ENCODE measurements around the gene SLC25A2. TPM values are rescaled to one million over a fixed set of nuclear protein-coding genes. Genes with fewer than 3 reads are reported as not detected.
"Not testable (repeated sequence)": the region's sequence is repeated elsewhere in the genome, so short reads cannot be mapped to it uniquely, and the experiment has no call there.

Gene SLC25A2
- not detected for polyA plus RNA-seq (2012; ENCODE audit: low read depth, missing spikeins)

DNA sequence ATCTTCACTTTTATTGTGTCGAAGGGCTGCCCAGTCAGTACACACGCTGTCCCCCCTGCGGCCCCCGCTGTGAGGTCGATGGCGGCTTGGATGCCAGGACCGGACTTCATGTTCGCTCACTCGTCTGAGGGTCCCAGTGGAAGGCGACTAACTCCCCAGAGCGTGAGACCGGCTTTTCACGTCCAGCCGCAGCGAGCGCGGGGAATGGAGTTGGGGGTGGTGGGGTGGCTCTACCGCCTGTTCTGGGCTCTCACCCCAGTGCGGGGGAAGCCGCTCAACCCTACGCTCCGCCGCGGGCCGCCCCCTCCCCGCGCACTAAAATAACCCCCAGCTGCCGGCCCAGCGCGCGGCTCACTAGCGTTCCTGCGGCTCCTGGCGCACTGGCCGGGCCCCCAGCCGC, at the start of gene SLC25A2:
Gene SLC25A2, minus strand, starts transcription at position 294 of the 400 bp plus-strand sequence. Its CDS starts 184 bp downstream, at position 110.
- DNase-seq (ENCODE audit: insufficient read length, low spot score) = no peak
- TF ChIP-seq POLR2A (IDR thresholded peaks at IDR 0.05; ENCODE audit: low read depth, low read length) = no peak
- TF ChIP-seq SPI1 (IDR thresholded peaks at IDR 0.05; ENCODE audit: low read depth, low read length) = no peak
- TF ChIP-seq PAX5 (IDR thresholded peaks at IDR 0.05; ENCODE audit: insufficient read depth, low read length, severe bottlenecking) = no peak
- TF ChIP-seq POU2F2 (IDR thresholded peaks at IDR 0.05; ENCODE audit: low read depth, low read length) = no peak
- no peak for TF ChIP-seq POLR2AphosphoS5 (IDR thresholded peaks at IDR 0.05; ENCODE audit: low read depth, low read length)
- TF ChIP-seq TAF1 (IDR thresholded peaks at IDR 0.05; ENCODE audit: low read depth, low read length) = no peak
- no peak for FAIRE-seq

DNA sequence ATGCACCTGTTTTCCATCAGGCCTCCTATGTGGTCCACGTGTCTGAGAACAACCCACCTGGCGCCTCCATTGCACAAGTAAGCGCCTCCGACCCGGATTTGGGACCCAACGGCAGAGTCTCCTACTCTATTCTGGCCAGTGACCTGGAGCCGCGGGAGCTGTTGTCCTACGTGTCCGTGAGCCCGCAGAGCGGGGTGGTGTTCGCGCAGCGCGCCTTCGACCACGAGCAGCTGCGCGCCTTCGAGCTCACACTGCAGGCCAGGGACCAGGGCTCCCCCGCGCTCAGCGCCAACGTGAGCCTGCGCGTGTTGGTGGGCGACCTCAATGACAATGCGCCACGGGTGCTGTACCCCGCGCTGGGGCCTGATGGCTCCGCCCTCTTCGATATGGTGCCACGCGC, 47.7 kb upstream of the SLC25A2 start:
- no peak for TF ChIP-seq SPI1 (IDR thresholded peaks at IDR 0.05; ENCODE audit: low read depth, low read length)
- no peak for TF ChIP-seq TAF1 (IDR thresholded peaks at IDR 0.05; ENCODE audit: low read depth, low read length)
- no peak for TF ChIP-seq POLR2A (IDR thresholded peaks at IDR 0.05; ENCODE audit: low read depth, low read length)
- no peak for TF ChIP-seq POU2F2 (IDR thresholded peaks at IDR 0.05; ENCODE audit: low read depth, low read length)
- TF ChIP-seq POLR2AphosphoS5 (IDR thresholded peaks at IDR 0.05; ENCODE audit: low read depth, low read length) = no peak
- DNase-seq (ENCODE audit: insufficient read length, low spot score) = no peak
- FAIRE-seq = no peak

GRCh38 chr5:141349917-141350619, 46.2 kb upstream of the SLC25A2 start, which contains the start of gene PCDHGB1:
TSS of gene PCDHGB1 (plus strand) at chr5:141350099. CDS start at chr5:141350261, 162 bp downstream.
- TF ChIP-seq TAF1 (IDR thresholded peaks at IDR 0.05; ENCODE audit: low read depth, low read length) (no peak), POU2F2 (IDR thresholded peaks at IDR 0.05; ENCODE audit: low read depth, low read length) (no peak)
- peak; percentile 45 for FAIRE-seq
- peak; percentile 58 for DNase-seq (ENCODE audit: insufficient read length, low spot score)

DNA sequence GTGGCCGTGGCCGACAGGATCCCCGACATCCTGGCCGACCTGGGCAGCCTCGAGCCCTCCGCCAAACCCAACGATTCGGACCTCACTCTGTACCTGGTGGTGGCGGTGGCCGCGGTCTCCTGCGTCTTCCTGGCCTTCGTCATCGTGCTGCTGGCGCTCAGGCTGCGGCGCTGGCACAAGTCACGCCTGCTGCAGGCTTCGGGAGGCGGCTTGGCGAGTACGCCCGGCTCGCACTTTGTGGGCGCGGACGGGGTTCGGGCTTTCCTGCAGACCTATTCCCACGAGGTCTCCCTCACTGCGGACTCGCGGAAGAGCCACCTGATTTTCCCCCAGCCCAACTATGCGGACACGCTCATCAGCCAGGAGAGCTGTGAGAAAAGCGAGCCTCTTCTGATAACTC, 42.2 kb upstream of the SLC25A2 start:
- not testable (repeated sequence) for DNase-seq (ENCODE audit: insufficient read length, low spot score); FAIRE-seq

- DNase-seq (ENCODE audit: insufficient read length, low spot score) (no peak), FAIRE-seq (no peak)
- TF ChIP-seq PAX5 (IDR thresholded peaks at IDR 0.05; ENCODE audit: insufficient read depth, low read length, severe bottlenecking) (no peak), POLR2AphosphoS5 (IDR thresholded peaks at IDR 0.05; ENCODE audit: low read depth, low read length) (no peak), POU2F2 (IDR thresholded peaks at IDR 0.05; ENCODE audit: low read depth, low read length) (no peak), TAF1 (IDR thresholded peaks at IDR 0.05; ENCODE audit: low read depth, low read length) (no peak), POLR2A (IDR thresholded peaks at IDR 0.05; ENCODE audit: low read depth, low read length) (no peak), SPI1 (IDR thresholded peaks at IDR 0.05; ENCODE audit: low read depth, low read length) (no peak)
Measured at GRCh38 chr5:141345327-141345726, 41.5 kb upstream of the SLC25A2 start.

- TF ChIP-seq SPI1 (IDR thresholded peaks at IDR 0.05; ENCODE audit: low read depth, low read length) (no peak), POLR2AphosphoS5 (IDR thresholded peaks at IDR 0.05; ENCODE audit: low read depth, low read length) (no peak), POLR2A (IDR thresholded peaks at IDR 0.05; ENCODE audit: low read depth, low read length) (no peak), PAX5 (IDR thresholded peaks at IDR 0.05; ENCODE audit: insufficient read depth, low read length, severe bottlenecking) (no peak), TAF1 (IDR thresholded peaks at IDR 0.05; ENCODE audit: low read depth, low read length) (no peak), POU2F2 (IDR thresholded peaks at IDR 0.05; ENCODE audit: low read depth, low read length) (no peak)
- FAIRE-seq = no peak
Measured at GRCh38 chr5:141343953-141344463, 40.2 kb upstream of the SLC25A2 start.

GRCh38 chr5:141343242-141343952, 39.5 kb upstream of the SLC25A2 start, which contains the start of gene PCDHGA3:
TSS of gene PCDHGA3 (plus strand) at chr5:141343829. CDS start at chr5:141344034, 205 bp downstream.
- TF ChIP-seq POU2F2 (IDR thresholded peaks at IDR 0.05; ENCODE audit: low read depth, low read length) (no peak), SPI1 (IDR thresholded peaks at IDR 0.05; ENCODE audit: low read depth, low read length) (no peak), POLR2A (IDR thresholded peaks at IDR 0.05; ENCODE audit: low read depth, low read length) (no peak), POLR2AphosphoS5 (IDR thresholded peaks at IDR 0.05; ENCODE audit: low read depth, low read length) (no peak), TAF1 (IDR thresholded peaks at IDR 0.05; ENCODE audit: low read depth, low read length) (no peak), PAX5 (IDR thresholded peaks at IDR 0.05; ENCODE audit: insufficient read depth, low read length, severe bottlenecking) (no peak)
- DNase-seq (ENCODE audit: insufficient read length, low spot score) (no peak), FAIRE-seq (no peak)

More at GRCh38 chr5:141343953-141344463, 40.2 kb upstream of the SLC25A2 start:
- DNase-seq (ENCODE audit: insufficient read length, low spot score) = no peak

DNA sequence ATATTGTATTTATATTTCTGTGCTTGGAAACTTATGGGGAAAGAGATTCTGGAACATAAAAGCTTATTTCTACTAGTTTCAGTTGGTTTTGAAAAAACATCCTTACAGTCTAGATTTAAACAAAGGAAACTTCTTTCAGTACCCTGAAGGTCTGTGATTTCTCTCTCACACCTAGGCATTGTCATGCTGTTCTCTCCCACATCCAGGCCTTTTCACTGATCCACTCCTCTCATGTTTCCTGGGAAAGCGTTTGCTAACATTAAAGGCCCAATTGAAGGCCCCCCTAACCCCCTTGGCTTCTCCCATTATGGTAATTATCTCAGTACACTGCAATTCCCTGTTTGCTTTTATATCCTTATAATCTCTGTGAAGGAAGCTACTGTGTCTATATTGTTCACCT, 38.9 kb upstream of the SLC25A2 start:
- no peak for FAIRE-seq
- TF ChIP-seq TAF1 (IDR thresholded peaks at IDR 0.05; ENCODE audit: low read depth, low read length) (no peak), POU2F2 (IDR thresholded peaks at IDR 0.05; ENCODE audit: low read depth, low read length) (no peak), SPI1 (IDR thresholded peaks at IDR 0.05; ENCODE audit: low read depth, low read length) (no peak), POLR2AphosphoS5 (IDR thresholded peaks at IDR 0.05; ENCODE audit: low read depth, low read length) (no peak), POLR2A (IDR thresholded peaks at IDR 0.05; ENCODE audit: low read depth, low read length) (no peak), PAX5 (IDR thresholded peaks at IDR 0.05; ENCODE audit: insufficient read depth, low read length, severe bottlenecking) (no peak)

GRCh38 chr5:141340781-141341354, 37.0 kb upstream of the SLC25A2 start:
- not testable (repeated sequence) for FAIRE-seq; DNase-seq (ENCODE audit: insufficient read length, low spot score)

More for the DNA sequence above, 38.9 kb upstream of the SLC25A2 start:
- DNase-seq (ENCODE audit: insufficient read length, low spot score) = no peak

Data from GM12891 (cell line).